Measurements from ENCODE around the gene SCFD2. TPM values are rescaled to one million over a fixed set of nuclear protein-coding genes. Genes with fewer than 3 reads are reported as not detected.
"Not testable (repeated sequence)": the region's sequence is repeated elsewhere in the genome, so short reads cannot be mapped to it uniquely, and the experiment has no call there.

The SCFD2 gene
- total RNA-seq, 1 donor from 2014 or later: 15.8 TPM

- not testable (repeated sequence) for DNase-seq (ENCODE audit: low spot score)
These were observed 127.5 kb downstream of the SCFD2 start for GRCh38 chr4:53238352-53238751.

- DNase-seq (ENCODE audit: low spot score): not testable (repeated sequence)
These were observed 128.1 kb downstream of the SCFD2 start for GRCh38 chr4:53237811-53238210.

- DNase-seq (ENCODE audit: low spot score): not testable (repeated sequence)
These were observed 129.2 kb downstream of the SCFD2 start for GRCh38 chr4:53236624-53237023.

- no peak for DNase-seq (ENCODE audit: low spot score)
These were observed 130.3 kb downstream of the SCFD2 start for GRCh38 chr4:53235547-53235946.

- no peak for DNase-seq (ENCODE audit: low spot score)
These were observed 131.2 kb downstream of the SCFD2 start for GRCh38 chr4:53234669-53235068.

GRCh38 chr4:53234111-53234510 lies 131.8 kb downstream of the SCFD2 start:
- DNase-seq (ENCODE audit: low spot score): no peak

GRCh38 chr4:53233114-53233795 lies 132.6 kb downstream of the SCFD2 start:
- no peak for DNase-seq (ENCODE audit: low spot score)

GRCh38 chr4:53232371-53232770 lies 133.5 kb downstream of the SCFD2 start:
- no peak for DNase-seq (ENCODE audit: low spot score)

- no peak for DNase-seq (ENCODE audit: low spot score)
These were observed 137.8 kb downstream of the SCFD2 start for GRCh38 chr4:53228036-53228435.

GRCh38 chr4:53227451-53227850 lies 138.4 kb downstream of the SCFD2 start:
- DNase-seq (ENCODE audit: low spot score): no peak

- DNase-seq (ENCODE audit: low spot score): no peak
These were observed 143.9 kb downstream of the SCFD2 start for GRCh38 chr4:53221832-53222480.

GRCh38 chr4:53219148-53219547 lies 146.7 kb downstream of the SCFD2 start:
- not testable (repeated sequence) for DNase-seq (ENCODE audit: low spot score)

- DNase-seq (ENCODE audit: low spot score): no peak
These were observed 157.1 kb downstream of the SCFD2 start for GRCh38 chr4:53208753-53209152.

GRCh38 chr4:53205970-53206369 lies 159.9 kb downstream of the SCFD2 start:
- no peak for DNase-seq (ENCODE audit: low spot score)

GRCh38 chr4:53199356-53199755 lies 166.5 kb downstream of the SCFD2 start:
- no peak for DNase-seq (ENCODE audit: low spot score)

GRCh38 chr4:53197772-53198142 lies 168.1 kb downstream of the SCFD2 start:
- DNase-seq (ENCODE audit: low spot score): no peak

- DNase-seq (ENCODE audit: low spot score): no peak
These were observed 168.7 kb downstream of the SCFD2 start for GRCh38 chr4:53196882-53197771.

GRCh38 chr4:53195815-53196661 lies 169.8 kb downstream of the SCFD2 start:
- DNase-seq (ENCODE audit: low spot score): no peak

- no peak for DNase-seq (ENCODE audit: low spot score)
These were observed 171.1 kb downstream of the SCFD2 start for GRCh38 chr4:53194727-53195126.

- DNase-seq (ENCODE audit: low spot score): no peak
These were observed 172.8 kb downstream of the SCFD2 start for GRCh38 chr4:53193111-53193510.

GRCh38 chr4:53192496-53192895 lies 173.4 kb downstream of the SCFD2 start:
- DNase-seq (ENCODE audit: low spot score): no peak

- DNase-seq (ENCODE audit: low spot score): no peak
These were observed 173.9 kb downstream of the SCFD2 start for GRCh38 chr4:53191997-53192396.
